Activated naive CD8-positive, alpha-beta T cell (primary cell): Measurements from ENCODE around the gene ARHGAP31.
"Not testable (repeated sequence)": the region's sequence is repeated elsewhere in the genome, so short reads cannot be mapped to it uniquely, and the experiment has no call there.

ENCODE experiments used
- H3K27ac Mint-ChIP-seq: one replicate; pipeline ENCODE4 v1.8.0; 2021; ENCODE audit warnings: mixed read lengths
- H3K27me3 Mint-ChIP-seq: one replicate; pipeline ENCODE4 v1.8.0; 2021; ENCODE audit warnings: mixed read lengths
- H3K36me3 Mint-ChIP-seq: one replicate; pipeline ENCODE4 v1.8.0; 2021; ENCODE audit warnings: mixed read lengths
- H3K4me1 Mint-ChIP-seq: one replicate; pipeline ENCODE4 v1.8.0; 2021; ENCODE audit warnings: low read depth, mixed read lengths
- H3K4me3 Mint-ChIP-seq: one replicate; pipeline ENCODE4 v1.8.0; 2021; ENCODE audit warnings: mild to moderate bottlenecking, mixed read lengths
- H3K9me3 Mint-ChIP-seq: one replicate; pipeline ENCODE4 v1.8.0; 2021; ENCODE audit warnings: low read depth, mixed read lengths

ARHGAP31 gene

GRCh38 chr3:119304201-119304713, 10.1 kb downstream of the ARHGAP31 start:
- H3K4me1 Mint-ChIP-seq, result peaks cover 16% of the 10 kb centered on the region
- H3K4me3 Mint-ChIP-seq, result no peak overlapping the region
- no peaks in the 10 kb centered on the region for H3K9me3 Mint-ChIP-seq
- H3K27me3 Mint-ChIP-seq, result no peaks in the 10 kb centered on the region
- peaks cover 9% of the 10 kb centered on the region for H3K36me3 Mint-ChIP-seq
- no peak overlapping the region for H3K27ac Mint-ChIP-seq

GRCh38 chr3:119305286-119305685, 11.1 kb downstream of the ARHGAP31 start:
- Mint-ChIP-seq H3K4me3 (no peak overlapping the region), H3K27ac (no peak overlapping the region), H3K9me3 (no peaks in the 10 kb centered on the region), H3K36me3 (peaks cover 9% of the 10 kb centered on the region), H3K4me1 (peaks cover 16% of the 10 kb centered on the region), H3K27me3 (no peaks in the 10 kb centered on the region)

- peaks cover 20% of the 10 kb centered on the region for H3K4me1 Mint-ChIP-seq
- H3K36me3 Mint-ChIP-seq, H3K4me3 Mint-ChIP-seq, H3K9me3 Mint-ChIP-seq, H3K27ac Mint-ChIP-seq, H3K27me3 Mint-ChIP-seq: not testable (repeated sequence)
These were observed 12.2 kb downstream of the ARHGAP31 start for GRCh38 chr3:119306378-119306777.

- no peak overlapping the region for H3K4me3 Mint-ChIP-seq
- H3K36me3 Mint-ChIP-seq, result peaks cover 10% of the 10 kb centered on the region
- H3K27ac Mint-ChIP-seq, result no peak overlapping the region
- no peaks in the 10 kb centered on the region for H3K9me3 Mint-ChIP-seq
- no peaks in the 10 kb centered on the region for H3K27me3 Mint-ChIP-seq
- peaks cover 11% of the 10 kb centered on the region for H3K4me1 Mint-ChIP-seq
These were observed 14.2 kb downstream of the ARHGAP31 start for GRCh38 chr3:119308355-119308754.

GRCh38 chr3:119309591-119309990, 15.4 kb downstream of the ARHGAP31 start:
- H3K4me1 Mint-ChIP-seq, result peaks cover 11% of the 10 kb centered on the region
- peaks cover 14% of the 10 kb centered on the region for H3K36me3 Mint-ChIP-seq
- no peaks in the 10 kb centered on the region for H3K27me3 Mint-ChIP-seq
- no peak overlapping the region for H3K4me3 Mint-ChIP-seq
- H3K9me3 Mint-ChIP-seq, result no peaks in the 10 kb centered on the region
- H3K27ac Mint-ChIP-seq, result no peak overlapping the region

- Mint-ChIP-seq H3K4me3 (no peak overlapping the region), H3K36me3 (peaks cover 14% of the 10 kb centered on the region), H3K4me1 (peaks cover 11% of the 10 kb centered on the region), H3K27ac (no peak overlapping the region), H3K27me3 (no peaks in the 10 kb centered on the region), H3K9me3 (no peaks in the 10 kb centered on the region)
These were observed 15.9 kb downstream of the ARHGAP31 start for GRCh38 chr3:119310071-119310470.

GRCh38 chr3:119311081-119311925, 17.1 kb downstream of the ARHGAP31 start:
- no peaks in the 10 kb centered on the region for H3K9me3 Mint-ChIP-seq
- no peaks in the 10 kb centered on the region for H3K27me3 Mint-ChIP-seq
- H3K27ac Mint-ChIP-seq, result no peak overlapping the region
- peak overlapping the region; percentile 9 for H3K4me3 Mint-ChIP-seq
- H3K4me1 Mint-ChIP-seq, result peaks cover 11% of the 10 kb centered on the region
- H3K36me3 Mint-ChIP-seq, result peaks cover 14% of the 10 kb centered on the region

- H3K4me1 Mint-ChIP-seq, result peaks cover 11% of the 10 kb centered on the region
- H3K27me3 Mint-ChIP-seq, result no peaks in the 10 kb centered on the region
- peaks cover 14% of the 10 kb centered on the region for H3K36me3 Mint-ChIP-seq
- no peaks in the 10 kb centered on the region for H3K9me3 Mint-ChIP-seq
- no peak overlapping the region for H3K27ac Mint-ChIP-seq
- no peak overlapping the region for H3K4me3 Mint-ChIP-seq
These were observed 19.3 kb downstream of the ARHGAP31 start for GRCh38 chr3:119313461-119313860.

GRCh38 chr3:119314821-119315220, 20.6 kb downstream of the ARHGAP31 start:
- Mint-ChIP-seq H3K27ac (no peak overlapping the region), H3K36me3 (peaks cover 14% of the 10 kb centered on the region), H3K9me3 (no peaks in the 10 kb centered on the region), H3K27me3 (no peaks in the 10 kb centered on the region), H3K4me1 (peaks cover 13% of the 10 kb centered on the region), H3K4me3 (no peak overlapping the region)

GRCh38 chr3:119315600-119316312, 21.6 kb downstream of the ARHGAP31 start:
- no peaks in the 10 kb centered on the region for H3K9me3 Mint-ChIP-seq
- H3K27ac Mint-ChIP-seq, result no peak overlapping the region
- H3K36me3 Mint-ChIP-seq, result peaks cover 14% of the 10 kb centered on the region
- no peak overlapping the region for H3K4me3 Mint-ChIP-seq
- H3K4me1 Mint-ChIP-seq, result peaks cover 22% of the 10 kb centered on the region
- H3K27me3 Mint-ChIP-seq, result no peaks in the 10 kb centered on the region

- Mint-ChIP-seq H3K36me3 (peaks cover 14% of the 10 kb centered on the region), H3K27me3 (no peaks in the 10 kb centered on the region), H3K27ac (no peak overlapping the region), H3K9me3 (no peaks in the 10 kb centered on the region), H3K4me1 (peaks cover 21% of the 10 kb centered on the region), H3K4me3 (no peak overlapping the region)
These were observed 22.1 kb downstream of the ARHGAP31 start for GRCh38 chr3:119316313-119316670.

GRCh38 chr3:119318876-119319275, 24.7 kb downstream of the ARHGAP31 start:
- no peaks in the 10 kb centered on the region for H3K27me3 Mint-ChIP-seq
- H3K27ac Mint-ChIP-seq, result no peak overlapping the region
- H3K36me3 Mint-ChIP-seq, result peaks cover 7% of the 10 kb centered on the region
- peaks cover 27% of the 10 kb centered on the region for H3K4me1 Mint-ChIP-seq
- no peaks in the 10 kb centered on the region for H3K9me3 Mint-ChIP-seq
- no peak overlapping the region for H3K4me3 Mint-ChIP-seq

- Mint-ChIP-seq H3K36me3 (peaks cover 3% of the 10 kb centered on the region), H3K4me1 (peaks cover 32% of the 10 kb centered on the region), H3K27me3 (no peaks in the 10 kb centered on the region)
These were observed 25.1 kb downstream of the ARHGAP31 start for GRCh38 chr3:119319311-119319710.

GRCh38 chr3:119320785-119321184, 26.6 kb downstream of the ARHGAP31 start:
- H3K9me3 Mint-ChIP-seq, H3K27me3 Mint-ChIP-seq, H3K27ac Mint-ChIP-seq, H3K36me3 Mint-ChIP-seq: not testable (repeated sequence)
- Mint-ChIP-seq H3K4me3 (peak overlapping the region; percentile 30), H3K4me1 (peaks cover 39% of the 10 kb centered on the region)

More at GRCh38 chr3:119319311-119319710, 25.1 kb downstream of the ARHGAP31 start:
- H3K4me3 Mint-ChIP-seq, result no peak overlapping the region
- no peak overlapping the region for H3K27ac Mint-ChIP-seq
- no peaks in the 10 kb centered on the region for H3K9me3 Mint-ChIP-seq

GRCh38 chr3:119322021-119322834, 28.0 kb downstream of the ARHGAP31 start:
- Mint-ChIP-seq H3K9me3 (no peaks in the 10 kb centered on the region), H3K27me3 (no peaks in the 10 kb centered on the region), H3K36me3 (no peaks in the 10 kb centered on the region), H3K4me3 (peak overlapping the region; percentile 86), H3K4me1 (peaks cover 43% of the 10 kb centered on the region), H3K27ac (peak overlapping the region; percentile 85)
